NCI-H2107 (cell line): ENCODE results near the gene PDE10A.

Experiments used
- DNase-seq: peaks from one replicate; lab custom pipeline; 2025; lab: John Stamatoyannopoulos, UW

The PDE10A gene

DNA sequence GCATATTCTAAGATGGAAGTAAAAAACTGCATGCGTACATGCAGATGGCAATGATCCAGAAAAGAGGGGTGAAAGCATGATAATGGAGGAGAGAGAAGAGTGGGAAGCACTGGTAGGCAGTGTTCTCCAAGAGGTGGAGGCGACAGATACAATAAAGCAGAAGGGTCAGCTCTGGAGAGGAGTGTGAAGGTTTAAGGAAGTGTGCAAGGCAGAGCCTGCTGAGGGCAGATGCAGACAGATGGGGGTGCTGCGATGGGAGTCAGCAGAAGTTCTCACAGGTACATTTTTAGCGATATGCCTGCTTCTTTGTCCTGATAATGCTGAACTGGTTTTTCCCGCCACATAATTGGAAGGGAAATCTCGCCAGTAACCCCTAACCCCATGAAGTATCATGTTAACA, 272.6 kb downstream of the PDE10A start:
- DNase-seq = no peak

DNA sequence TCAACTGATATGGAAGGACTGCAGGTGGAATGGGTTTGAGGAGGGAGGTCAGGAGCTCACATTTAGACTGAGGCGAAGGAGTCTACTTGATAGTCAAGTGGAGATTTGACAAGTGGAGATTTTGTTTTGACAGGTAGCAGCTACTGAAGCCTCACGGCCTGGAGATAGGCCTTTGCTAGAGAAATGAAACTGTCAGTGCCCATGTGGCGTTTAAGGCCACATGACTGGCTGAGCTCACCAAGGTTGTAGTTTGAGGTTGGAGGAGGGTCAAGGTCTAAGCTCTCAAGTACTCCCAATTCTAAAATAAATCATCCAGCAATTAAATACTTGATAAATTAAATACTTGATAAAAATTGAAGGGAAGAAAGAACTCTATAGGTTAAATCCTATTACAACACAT, 273.5 kb downstream of the PDE10A start:
- DNase-seq = no peak

DNA sequence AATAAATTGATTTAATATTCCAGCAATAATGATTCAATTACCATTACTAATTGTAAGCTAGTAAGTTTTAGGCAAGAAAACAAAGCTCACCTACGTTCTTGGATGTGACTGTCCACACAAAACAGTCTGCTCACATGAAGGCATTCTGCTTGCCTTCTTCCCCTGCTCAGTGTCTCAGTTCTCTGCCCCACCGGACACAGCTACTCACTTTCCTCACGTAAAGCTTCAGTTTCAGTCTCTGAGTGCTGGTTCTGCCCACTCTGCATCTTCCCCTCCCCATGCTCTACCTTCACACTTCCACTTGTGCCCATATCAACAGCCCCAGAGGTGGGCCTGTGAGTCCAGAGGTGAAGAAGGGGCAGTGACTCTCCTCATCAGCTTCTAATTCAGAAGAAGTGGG, 279.7 kb downstream of the PDE10A start:
- DNase-seq = no peak

DNA sequence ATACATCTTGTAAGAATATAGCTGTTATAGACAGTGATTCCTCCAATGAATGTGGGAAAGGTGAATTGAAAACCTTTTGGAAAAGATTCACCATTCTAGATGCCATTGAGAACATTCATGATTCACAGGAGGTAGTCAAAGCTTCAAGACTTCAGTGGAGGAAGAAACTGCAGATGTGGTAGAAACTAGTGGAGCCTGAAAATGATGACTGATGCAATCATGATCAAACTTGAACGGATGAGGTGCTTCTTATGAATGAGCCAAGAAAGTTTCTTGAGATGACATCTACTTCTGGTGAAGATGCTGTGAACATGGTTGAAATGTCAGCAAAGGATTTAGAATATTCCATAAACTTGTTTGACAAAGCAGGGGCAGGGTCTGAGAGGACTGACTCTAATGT, 286.9 kb downstream of the PDE10A start:
- DNase-seq = no peak

DNA sequence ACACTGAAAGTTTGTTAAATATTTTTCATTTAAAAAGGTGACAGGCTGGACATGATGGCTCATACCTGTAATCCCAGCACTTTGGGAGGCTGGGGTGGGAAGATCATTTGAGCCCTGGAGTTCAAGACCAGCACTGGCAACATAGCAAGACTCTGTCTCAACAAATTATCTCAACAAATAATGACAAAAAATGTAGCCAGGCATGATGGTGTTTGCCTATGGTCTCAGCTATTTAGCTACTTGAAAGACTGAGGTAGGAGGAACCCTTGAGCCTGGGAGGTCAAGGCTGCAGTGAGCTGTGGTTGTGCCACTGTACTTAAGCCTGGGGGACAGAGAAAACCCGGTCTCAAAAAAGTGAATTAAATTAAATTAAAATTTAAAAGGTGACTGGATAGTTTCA, 297.7 kb downstream of the PDE10A start:
- no peak for DNase-seq

DNA sequence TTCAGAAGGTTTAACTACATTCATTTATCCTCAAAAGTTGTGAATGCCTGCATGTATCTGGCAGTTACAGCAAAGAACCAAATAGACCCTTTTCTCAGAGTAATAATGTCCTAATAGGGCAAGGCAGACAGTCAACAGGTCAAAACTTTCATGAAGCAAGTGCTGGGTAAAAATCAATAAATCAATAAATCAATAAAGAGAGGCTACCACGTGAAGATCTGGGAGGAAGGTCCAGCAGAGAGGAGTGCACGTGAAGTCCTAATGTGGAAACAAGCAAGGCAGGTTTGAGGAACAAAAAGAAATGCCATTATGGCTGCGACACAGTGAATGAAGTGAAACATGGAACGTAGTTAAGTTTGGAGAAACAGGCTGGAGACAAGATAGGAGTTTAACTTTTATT, 317.3 kb downstream of the PDE10A start:
- DNase-seq = no peak

DNA sequence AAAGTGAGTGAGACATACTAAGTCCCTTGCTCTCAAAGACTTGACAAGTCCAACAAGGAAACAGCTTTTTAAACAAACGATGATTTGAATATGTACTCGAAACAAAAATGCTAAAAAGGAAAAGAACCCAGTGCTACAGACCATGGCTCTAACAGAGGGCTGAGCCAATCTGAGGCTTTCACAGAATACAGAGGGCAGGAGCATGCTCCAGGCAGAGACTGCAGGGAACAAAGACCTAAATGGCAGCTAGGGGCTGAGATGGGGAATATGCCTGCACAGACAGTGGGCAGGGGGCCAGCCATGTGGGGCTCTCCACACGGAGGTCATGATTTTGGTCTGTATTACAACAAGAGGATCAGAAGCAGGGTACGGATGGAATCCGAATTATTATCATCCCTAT, 322.5 kb downstream of the PDE10A start:
- DNase-seq = no peak

DNA sequence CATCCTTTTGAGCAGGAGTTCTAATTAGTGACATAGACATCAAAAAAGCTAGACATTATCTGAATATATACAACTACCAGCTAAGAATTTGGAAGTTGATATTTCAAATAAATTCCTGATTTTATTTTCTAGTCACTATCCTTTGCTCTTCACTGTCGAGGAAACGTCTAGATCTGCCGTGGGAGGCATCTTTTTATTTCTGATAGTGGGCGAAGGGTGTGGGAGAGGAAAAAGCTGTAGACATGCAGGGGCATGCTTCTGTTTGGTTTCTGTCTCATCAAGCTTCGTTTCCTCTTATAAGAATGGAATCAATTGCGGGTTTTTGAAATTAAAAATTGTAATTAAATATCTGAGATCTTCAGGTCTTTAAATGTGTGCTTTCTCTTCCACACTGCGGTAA, 337.4 kb downstream of the PDE10A start:
- no peak for DNase-seq

DNA sequence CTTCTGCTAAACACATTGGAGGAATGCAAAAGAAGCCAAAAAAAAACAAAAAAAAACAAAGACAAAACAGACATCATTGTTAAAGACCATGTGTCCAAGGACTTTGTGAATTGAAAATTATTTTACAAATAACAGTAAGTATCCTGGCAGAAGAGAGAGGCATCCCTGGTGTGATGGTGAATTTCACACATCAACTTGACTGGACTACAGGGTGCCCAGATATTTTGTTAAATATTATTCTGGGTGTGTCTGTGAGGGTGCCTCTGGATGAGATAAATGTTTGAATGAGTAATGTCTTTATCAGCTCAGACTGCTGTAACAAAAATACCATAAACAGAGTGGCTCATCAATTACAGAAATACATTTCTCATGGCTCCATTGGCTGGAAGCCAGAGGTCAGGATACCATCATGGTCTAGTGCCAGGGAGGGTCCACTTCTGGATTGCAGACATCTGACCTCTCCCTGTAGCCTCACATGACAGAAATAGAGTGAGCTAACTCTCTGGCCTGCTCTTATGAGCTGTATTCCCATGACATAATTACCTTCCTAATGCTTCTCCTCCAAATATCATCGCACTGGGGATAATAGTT, 341.4 kb downstream of the PDE10A start:
- DNase-seq = no peak

DNA sequence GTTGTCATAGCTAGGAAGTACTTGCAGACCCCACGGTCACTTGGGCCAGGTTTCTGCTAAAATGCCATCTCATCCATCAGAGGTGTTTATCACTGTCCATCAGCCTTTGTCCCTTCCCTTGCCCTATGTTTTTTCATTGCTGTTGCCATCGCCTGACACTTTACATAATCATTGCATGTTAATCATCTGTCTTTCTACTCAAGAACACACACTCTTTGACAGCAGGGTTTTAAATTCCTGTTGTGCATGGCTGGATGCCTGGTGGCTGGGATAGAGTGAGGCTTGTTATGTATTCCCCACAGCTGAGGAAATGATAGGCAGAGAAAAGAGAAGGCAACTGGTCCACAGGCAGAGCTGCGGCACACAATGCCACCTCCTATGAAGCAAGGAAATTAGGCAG, 341.9 kb downstream of the PDE10A start:
- no peak for DNase-seq

DNA sequence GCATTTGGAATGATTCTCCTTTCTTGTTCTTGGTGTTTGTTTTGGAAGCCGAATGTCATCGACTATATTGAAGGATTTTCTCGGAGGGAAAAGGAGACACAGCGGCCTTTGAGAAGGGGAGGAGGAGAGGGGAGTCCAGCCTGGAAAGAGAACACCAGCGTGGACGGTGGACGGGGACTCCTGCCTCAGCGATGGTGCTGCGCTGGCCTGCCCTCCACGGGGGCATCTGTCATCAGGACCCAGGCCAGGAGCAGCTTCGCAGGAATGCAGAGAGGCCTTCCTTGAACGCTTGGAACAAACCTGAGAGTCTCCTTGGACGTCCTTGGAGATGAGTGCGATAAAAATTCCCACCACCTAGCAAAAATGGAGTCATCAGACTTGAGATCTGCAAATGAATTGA, 345.3 kb downstream of the PDE10A start:
- DNase-seq = no peak

DNA sequence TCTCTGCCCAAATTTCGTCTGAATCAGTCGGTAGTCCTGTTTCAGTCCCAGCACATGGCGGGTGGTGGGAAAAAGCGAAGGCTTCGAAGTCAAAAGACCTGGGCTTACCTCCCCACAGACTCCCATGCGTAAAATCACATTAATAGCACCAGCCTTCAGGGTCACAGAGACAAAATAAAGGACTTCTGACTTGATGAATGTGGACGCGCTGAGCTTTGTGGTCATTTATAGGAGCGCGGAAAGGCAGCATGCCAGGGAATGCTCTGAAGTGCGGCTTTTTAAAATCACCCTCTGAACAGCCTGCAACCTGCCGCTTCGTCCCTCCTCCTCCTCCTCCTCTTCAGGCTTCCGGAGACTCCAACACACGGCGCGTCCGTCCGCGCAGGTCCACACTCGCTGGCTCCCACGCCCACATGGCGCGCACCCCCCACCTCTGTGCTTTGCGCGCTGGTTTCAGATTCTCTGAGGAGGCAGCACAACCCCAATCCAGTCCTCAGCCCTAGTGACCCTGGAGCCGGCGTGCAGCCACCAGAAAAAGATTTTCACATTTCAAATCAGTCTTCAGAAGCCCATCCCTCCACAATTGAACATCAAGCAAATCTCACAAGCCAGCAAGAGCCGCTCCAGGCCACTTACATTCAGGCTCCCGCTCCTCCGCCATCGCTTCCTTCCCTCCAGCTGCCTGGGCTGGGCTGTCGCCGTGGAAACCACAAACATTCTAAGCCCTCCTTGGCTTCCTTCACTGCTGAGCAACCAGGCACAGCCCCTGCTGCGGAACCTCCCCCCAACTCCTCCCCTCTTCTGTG, 353.9 kb downstream of the PDE10A start, which contains the start of gene C6orf118:
C6orf118 (minus strand) TSS at position 680 of the 806 bp plus-strand sequence; CDS start at position 661, 19 bp downstream.
- no peak for DNase-seq

DNA sequence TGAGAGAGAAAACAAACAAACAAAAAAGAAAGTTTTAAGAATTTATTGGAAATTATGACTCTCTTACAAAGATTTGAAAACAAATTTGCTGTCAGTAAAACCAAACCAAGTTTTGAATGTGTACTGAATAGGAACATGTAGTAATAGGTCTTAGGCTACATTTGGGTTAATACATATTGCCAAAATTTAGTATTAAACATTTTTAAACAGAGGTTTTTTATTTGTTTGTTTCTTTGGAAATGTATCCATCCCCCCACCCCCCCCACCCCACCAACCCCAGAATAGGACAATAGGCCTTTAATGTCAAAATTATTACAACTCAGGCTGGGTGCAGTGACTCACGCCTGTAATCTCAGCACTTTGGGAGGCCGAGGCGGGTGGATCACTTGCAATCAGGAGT, 356.1 kb downstream of the PDE10A start:
- no peak for DNase-seq

DNA sequence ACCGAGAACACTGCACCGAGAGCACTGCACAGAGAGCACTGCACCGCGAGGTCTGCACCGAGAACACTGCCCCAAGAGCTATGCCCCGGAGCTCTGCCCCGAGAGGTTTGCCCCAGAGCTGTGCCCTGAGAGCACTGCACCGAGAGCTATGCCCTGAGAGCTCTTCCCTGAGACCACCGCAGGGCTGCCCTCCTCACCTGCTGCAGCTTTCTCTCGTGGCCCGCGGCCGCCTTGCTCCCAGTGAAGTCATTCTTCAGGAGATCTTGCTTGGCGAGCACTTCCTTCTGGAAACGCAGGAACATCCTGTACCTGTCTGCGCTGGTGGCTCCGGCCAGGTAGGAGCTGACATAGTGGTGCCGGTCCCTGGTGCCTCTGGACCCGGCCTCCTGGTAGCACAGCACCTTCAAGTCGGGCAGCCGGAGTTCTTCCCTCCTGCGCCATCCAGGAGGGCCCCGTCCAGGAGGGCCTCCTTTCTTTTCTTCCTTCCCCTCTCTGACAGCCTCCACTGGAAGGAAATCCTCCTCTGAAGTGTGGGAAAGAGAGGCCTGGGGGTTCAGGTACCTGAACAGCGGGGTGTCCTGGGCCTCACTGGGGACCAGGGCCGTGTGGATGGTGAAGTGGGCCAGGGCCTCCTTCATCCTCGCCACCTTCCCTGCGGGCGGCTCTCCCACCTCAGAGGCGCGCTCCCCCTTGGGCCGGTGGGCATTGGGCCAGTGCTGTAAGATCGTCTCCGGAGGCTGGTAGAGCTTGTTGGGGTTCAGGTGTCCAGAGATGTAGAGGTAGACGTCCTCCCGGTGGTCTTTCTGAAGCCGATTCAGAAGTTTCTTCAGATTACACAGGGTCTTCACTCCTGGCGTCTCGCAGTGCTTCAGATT, 361.4 kb downstream of the PDE10A start:
- DNase-seq = no peak

DNA sequence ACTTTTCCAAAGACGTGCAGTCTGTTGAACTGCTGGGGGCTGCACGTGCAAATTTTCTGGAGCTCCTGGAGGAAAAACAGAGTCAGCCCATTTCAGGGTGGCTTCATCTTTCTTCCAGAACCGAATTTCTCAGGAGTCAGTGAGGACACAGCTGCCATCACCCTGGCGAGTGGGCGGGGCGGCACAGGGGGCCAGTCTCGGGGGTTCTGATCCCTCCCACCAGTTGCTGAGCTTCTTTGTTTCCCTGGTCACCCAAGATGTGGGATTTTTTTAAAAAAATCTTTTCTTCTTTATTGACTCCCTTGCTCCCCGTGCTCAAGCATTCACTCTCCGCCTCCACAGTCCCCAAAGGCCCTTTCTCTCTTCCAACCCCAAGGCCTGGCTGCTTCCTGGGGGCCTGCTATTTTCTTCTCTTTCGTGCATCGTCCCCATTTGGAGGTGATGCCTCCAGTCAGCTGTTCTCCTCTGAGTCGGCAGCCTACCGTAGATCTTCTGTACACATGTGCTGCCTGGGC, 362.6 kb downstream of the PDE10A start:
- DNase-seq = no peak

DNA sequence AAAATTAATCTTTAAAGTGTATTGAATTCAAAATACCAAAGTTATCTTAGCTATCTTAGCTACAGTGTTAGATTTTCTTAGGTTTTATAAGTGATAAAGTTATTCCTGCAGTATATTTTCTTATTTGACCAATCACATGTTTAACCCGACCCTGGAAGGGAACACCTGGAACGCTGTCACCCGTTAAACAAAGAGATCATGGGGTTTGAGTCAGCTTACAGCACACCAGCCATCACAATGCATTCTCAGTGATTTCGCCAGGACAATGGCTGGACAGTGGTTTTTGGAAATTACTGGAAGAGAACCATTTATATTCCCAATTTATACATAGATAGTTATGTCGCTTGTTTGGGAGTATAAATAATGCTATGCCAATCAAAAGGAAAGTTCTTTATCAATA, 364.2 kb downstream of the PDE10A start:
- no peak for DNase-seq

DNA sequence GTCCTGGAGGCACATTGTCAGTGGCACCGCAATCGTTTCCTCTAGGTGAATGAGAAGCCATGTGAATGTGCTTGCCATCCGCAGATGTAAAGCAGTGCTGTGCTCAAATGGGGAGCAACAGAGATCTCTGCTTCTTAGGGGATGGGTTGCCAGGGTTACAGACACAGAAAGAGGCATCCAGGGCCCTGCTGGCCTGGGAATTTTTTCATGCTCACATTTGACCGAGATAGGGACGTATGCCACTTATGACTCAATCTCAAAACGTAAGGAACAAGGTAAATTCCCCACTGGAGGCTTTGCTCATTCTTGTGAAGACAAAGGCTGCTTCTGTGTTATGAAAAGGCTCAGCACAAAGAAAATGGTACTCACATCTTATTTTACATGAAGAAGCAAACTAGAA, 364.6 kb downstream of the PDE10A start:
- DNase-seq = no peak

DNA sequence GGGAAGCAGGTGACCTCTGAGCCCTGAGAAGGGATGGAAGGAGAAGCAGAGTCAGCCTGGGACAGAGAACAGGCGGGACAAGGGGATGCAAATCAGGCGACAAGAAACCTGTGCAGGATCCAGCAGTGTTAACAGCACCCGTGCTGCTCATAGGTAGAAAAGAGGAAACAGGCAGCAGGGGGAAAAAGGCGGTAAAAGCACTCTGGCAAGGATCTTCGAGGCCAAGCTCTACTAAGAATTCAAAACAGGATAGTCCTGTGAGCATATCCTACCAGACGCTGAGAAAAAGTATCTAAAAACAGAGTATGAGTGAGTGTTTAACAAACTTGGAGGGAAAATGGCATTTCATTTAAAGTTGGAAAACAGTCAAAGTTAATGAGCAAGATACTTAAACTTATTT, 370.4 kb downstream of the PDE10A start:
- no peak for DNase-seq
